Cardiac muscle cell (in vitro differentiated cells and primary cell): ENCODE results near the gene ITGAD. TPM values are rescaled to one million over a fixed set of nuclear protein-coding genes. Genes with fewer than 3 reads are reported as not detected.
"Not testable (repeated sequence)": the region's sequence is repeated elsewhere in the genome, so short reads cannot be mapped to it uniquely, and the experiment has no call there.

Experiments
- DNase-seq, 2 donors: peaks; one replicate each; pipeline versions ENCODE4 v3.0.0 to v3.0.0-alpha.2; 2010 to 2017; ENCODE audit warnings: low read depth in 1 of 2, low spot score in 1 of 2
- H3K27ac ChIP-seq: fragments of 200-600 bp; sonication (generic); 2 replicates; pipeline ENCODE4 v1.5.1; 2016
- H3K27me3 ChIP-seq: fragments of 200-600 bp; sonication (generic); 2 replicates; pipeline ENCODE4 v1.6.0; 2016; ENCODE audit warnings: control low read depth
- H3K36me3 ChIP-seq: fragments of 200-600 bp; sonication (generic); 2 replicates; pipeline ENCODE4 v1.5.1; 2016; ENCODE audit warnings: control low read depth
- H3K4me1 ChIP-seq: fragments of 200-600 bp; sonication (generic); 2 replicates; pipeline ENCODE4 v1.8.1; 2017; ENCODE audit warnings: low read depth, mild to moderate bottlenecking, mixed run types
- H3K4me3 ChIP-seq: fragments of 200-600 bp; sonication (generic); 2 replicates; pipeline ENCODE4 v1.5.1; 2016; ENCODE audit warnings: mild to moderate bottlenecking
- H3K9me3 ChIP-seq: fragments of 200-600 bp; sonication (generic); 2 replicates; pipeline ENCODE4 v1.5.1; 2017; ENCODE audit warnings: low read depth, mild to moderate bottlenecking, control low read depth
- CTCF ChIP-seq: IDR thresholded peaks from 2 replicates; pipeline ENCODE4 v1.5.1; 2012; ENCODE audit warnings: low read depth, mild to moderate bottlenecking, low read length
- polyA plus RNA-seq: library from polyadenylated mRNA; unstranded; fragments of >200 nt; fragmentation: Nextera tagmentation; extraction: Ambion mirVana; gene quantifications from 2 replicates; pipeline ENCODE4 v1.2.1, GENCODE V29; 2016
- total RNA-seq: library from RNA; depleted of rRNA; stranded (reverse); fragments of >200 nt; gene quantifications from 2 replicates; pipeline ENCODE4 v1.2.3, GENCODE V29; 2016

The ITGAD gene
- total and polyA plus RNA-seq, 2 experiments from 2014 or later = not detected

DNA sequence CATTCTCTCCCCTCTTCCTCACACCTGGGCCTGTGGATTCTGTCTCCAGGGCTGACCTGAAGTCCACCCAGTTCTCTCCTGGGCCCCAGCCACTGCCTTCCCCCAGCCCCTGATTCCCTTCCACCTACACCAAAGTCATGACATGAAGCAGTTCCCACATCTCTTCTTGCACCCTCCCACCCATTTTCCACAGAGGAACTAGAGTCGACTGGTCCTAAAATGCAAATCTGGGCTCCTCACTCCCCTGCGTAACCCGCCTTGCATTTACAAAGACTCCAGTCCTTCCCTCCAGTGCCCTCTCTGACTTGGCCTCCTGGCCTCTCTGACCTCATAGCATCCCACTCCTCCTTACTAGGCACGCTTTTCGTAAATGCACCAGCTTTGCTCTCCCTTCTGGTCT is 20.2 kb downstream of the ITGAD start:
- Histone ChIP-seq H3K27me3 (peaks cover 1% of the 10 kb centered on the region), H3K9me3 (no peaks in the 10 kb centered on the region), H3K36me3 (no peaks in the 10 kb centered on the region), H3K27ac (no peak overlapping the region), H3K4me3 (no peak overlapping the region), H3K4me1 (no peaks in the 10 kb centered on the region)
- TF ChIP-seq CTCF = no peak
- no peak for DNase-seq

DNA sequence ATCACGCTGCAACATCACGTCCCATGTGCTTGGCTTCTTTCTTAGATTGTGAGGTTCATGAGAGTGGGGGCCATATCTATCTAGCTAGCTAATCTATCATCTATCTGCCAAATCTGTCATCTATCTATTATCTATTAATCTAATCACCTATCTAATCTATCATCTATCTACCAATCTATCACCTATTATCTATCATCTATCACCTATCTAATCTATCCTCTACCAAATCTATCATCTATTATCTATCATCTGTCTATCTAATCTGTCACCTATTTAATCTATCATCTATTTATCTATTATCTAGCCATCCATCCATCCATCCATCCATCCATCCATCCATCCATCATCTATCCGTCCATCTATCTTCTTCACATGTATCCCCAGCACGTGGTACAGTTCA is 20.8 kb downstream of the ITGAD start:
- TF ChIP-seq CTCF = no peak
- Histone ChIP-seq H3K4me3 (no peak overlapping the region), H3K27ac (no peak overlapping the region), H3K9me3 (no peaks in the 10 kb centered on the region), H3K4me1 (no peaks in the 10 kb centered on the region), H3K27me3 (no peaks in the 10 kb centered on the region), H3K36me3 (no peaks in the 10 kb centered on the region)
- no peak for DNase-seq

DNA sequence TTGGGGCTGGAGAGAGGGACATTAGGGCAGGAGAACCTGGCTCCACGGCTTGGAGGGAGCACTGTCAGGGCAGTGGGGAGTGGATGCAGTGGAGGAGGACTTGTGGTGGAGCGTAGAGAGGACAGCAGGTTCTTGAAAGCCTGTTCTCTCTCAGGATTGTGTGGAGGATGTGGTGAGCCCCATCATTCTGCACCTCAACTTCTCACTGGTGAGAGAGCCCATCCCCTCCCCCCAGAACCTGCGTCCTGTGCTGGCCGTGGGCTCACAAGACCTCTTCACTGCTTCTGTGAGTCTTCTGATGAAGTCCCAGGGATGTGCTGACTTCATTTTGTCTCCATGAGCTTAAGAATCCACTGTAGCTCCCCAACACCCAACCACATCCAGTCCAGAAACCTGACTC is 21.6 kb downstream of the ITGAD start:
- no peak overlapping the region for H3K4me3 ChIP-seq
- no peak for DNase-seq

GRCh38 chr16:31416371-31416770 is 23.2 kb downstream of the ITGAD start:
- H3K27ac ChIP-seq = no peak overlapping the region
- no peaks in the 10 kb centered on the region for H3K9me3 ChIP-seq
- H3K36me3 ChIP-seq = no peaks in the 10 kb centered on the region
- no peaks in the 10 kb centered on the region for H3K27me3 ChIP-seq
- no peak overlapping the region for H3K4me3 ChIP-seq
- TF ChIP-seq CTCF = no peak
- no peaks in the 10 kb centered on the region for H3K4me1 ChIP-seq
- no peak for DNase-seq

More for the DNA sequence above, 21.6 kb downstream of the ITGAD start:
- no peak for TF ChIP-seq CTCF
- Histone ChIP-seq H3K4me1 (no peaks in the 10 kb centered on the region), H3K36me3 (no peaks in the 10 kb centered on the region), H3K27ac (no peak overlapping the region), H3K9me3 (no peaks in the 10 kb centered on the region), H3K27me3 (no peaks in the 10 kb centered on the region)

DNA sequence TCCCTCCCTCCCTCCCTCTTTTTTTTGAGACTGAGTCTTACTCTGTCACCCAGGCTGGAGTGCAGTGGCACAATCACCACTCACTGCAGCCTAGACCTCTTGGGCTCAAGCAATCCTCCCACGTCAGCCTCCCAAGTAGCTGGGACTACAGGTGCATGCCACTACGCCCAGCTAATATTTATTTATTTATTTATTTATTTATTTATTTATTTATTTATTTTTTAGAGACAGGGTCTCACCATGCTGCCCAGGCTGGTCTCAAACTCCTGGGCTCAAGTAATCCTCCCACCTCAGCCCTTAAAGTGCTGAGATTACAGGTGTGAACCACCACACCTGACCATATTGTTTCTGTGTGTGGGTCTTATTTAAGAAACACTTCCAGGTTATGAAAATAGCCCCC is 23.9 kb downstream of the ITGAD start:
- not testable (repeated sequence) for H3K4me1 ChIP-seq, H3K27ac ChIP-seq, H3K4me3 ChIP-seq, H3K9me3 ChIP-seq, H3K36me3 ChIP-seq, DNase-seq, H3K27me3 ChIP-seq

- H3K27ac ChIP-seq = no peak overlapping the region
Observed at GRCh38 chr16:31417916-31418315, 24.8 kb downstream of the ITGAD start.

More at GRCh38 chr16:31417916-31418315, 24.8 kb downstream of the ITGAD start:
- no peak for DNase-seq
- Histone ChIP-seq H3K36me3 (no peaks in the 10 kb centered on the region), H3K27me3 (no peaks in the 10 kb centered on the region), H3K4me3 (no peak overlapping the region), H3K9me3 (no peaks in the 10 kb centered on the region), H3K4me1 (no peaks in the 10 kb centered on the region)
- TF ChIP-seq CTCF = no peak
